Activated CD8-positive, alpha-beta memory T cell treated with anti-CD3 and anti-CD28 coated beads, Interleukin-2, amount 50 U/mL, for 4 hours (primary cell): ENCODE measurements around the gene ADCY6.

Source experiments
- DNase-seq: peaks from one replicate; pipeline ENCODE4 v3.0.0-alpha.2; 2020

Gene ADCY6

DNA sequence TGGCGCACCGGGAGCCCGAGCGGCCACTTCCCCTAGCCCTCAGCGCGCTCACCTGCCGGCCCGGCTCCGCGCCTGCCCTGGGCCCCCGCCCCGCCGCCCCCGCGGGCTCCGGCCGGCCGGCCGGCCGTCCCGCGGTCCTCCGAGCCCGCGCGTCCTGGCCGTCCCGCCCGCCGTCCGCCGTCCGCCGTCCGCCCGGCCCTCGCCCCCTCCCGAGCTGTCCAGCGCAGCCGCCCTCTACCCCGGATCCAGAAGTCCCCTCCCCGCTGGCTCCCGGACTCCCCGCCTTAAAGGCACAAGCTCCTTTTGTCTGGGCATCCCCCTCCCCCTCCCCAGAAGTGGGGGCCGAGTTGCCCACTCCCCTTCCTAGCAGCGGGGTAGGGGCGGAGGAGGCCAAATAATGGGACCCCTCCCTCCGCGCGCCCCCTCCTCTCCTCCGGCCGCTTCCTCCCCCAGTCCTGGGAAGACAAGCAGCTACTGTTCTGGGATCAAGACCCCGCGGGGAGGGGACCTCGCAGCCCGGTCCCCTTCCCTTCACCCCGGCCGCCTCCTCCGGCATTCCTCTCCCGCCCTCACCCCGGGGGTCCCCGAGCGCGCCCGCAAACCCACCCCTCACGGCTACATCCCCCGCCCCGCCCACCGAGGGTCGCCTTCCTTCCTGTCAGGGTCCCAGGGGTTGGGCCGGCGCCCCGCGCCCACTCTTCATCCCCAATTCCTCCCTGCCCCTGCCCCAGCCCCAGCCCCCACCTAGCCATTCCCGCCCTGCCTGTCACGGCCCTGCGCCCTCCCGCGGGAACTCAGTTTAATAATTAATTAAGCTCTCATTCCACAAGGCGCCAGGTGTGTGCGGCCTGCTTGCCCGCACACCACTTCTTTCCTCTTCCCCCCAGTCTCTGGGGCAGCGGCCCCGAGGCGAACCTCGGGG is at the start of gene ADCY6:
Gene ADCY6 (minus strand): TSS at position 236 of the 922 bp plus-strand sequence. CDS start 5,655 bp downstream, outside the sequence.
- DNase-seq = no peak

GRCh38 chr12:48838048-48838447 is 49.2 kb upstream of the ADCY6 start:
- no peak for DNase-seq

DNA sequence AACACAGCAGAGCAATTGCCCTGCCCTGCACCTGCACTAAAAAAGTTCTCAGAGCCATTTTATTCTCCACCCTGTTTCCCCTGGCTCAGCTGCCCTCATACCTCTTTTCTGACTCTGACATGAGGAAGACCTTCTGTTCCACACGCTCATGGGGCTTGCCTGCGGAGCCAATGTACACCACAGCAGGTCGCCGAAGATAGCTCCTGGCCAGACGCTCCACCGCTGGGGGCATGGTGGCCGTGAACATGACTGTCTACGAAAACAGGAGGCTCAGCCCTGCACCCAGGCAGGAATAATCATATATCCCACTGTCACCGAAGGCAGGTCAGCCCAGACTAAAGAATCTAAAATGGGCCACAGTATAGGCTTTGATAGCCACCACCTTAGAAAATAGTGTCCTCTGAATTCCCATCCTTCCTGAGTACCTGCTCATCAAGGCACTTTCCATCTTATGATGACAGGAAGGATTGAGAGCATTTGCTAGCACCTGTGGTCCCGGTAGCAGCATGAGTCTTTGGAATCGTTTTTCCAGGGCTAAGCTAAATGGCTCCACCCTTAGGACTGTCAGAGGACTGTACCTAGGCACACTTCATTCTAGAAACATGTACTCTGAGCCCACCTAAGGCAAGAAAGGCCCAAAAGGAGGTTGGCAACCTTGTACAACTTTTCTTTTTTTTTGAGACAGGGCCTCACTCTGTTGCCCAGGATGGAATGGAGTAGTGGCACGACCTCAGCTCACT is 43.6 kb upstream of the ADCY6 start:
- DNase-seq = no peak

GRCh38 chr12:48831257-48831656 is 42.4 kb upstream of the ADCY6 start:
- DNase-seq = no peak

DNA sequence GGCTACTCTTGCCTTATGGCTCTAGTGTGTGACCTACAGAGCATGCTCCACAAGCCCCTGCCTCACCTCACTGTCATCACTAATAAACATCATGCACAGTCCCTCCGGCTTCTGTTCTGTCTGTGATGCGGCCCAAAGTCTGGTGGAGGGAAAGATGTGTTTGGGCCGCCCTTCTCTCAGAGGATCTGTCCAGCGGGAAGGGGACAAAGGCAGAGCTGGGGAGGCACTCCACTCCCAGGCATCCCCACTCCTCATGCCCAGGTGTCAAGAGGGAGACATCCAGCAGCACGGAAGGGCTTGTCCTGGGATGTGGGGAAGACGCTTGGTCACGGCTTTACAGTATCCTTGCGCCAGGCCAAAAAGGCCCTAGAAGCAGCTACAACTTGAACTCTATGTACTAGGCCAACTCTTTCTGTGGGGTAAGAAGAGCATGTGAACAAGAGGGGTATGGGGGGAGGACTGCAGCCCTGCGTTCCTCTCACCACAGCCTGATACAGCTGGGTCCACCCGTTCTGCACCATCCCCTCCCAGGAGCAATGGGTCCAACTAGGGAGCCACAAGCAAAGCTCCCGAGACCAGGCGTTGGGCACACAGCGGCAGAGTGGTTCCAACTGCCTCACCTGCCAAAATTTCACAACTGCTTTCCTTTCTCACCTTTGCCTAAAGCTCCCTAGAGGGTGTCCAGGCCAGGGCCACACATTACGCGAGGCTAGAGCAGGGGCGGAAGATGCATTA is 40.1 kb upstream of the ADCY6 start:
- DNase-seq = no peak

GRCh38 chr12:48828293-48828692 is 39.4 kb upstream of the ADCY6 start:
- no peak for DNase-seq

DNA sequence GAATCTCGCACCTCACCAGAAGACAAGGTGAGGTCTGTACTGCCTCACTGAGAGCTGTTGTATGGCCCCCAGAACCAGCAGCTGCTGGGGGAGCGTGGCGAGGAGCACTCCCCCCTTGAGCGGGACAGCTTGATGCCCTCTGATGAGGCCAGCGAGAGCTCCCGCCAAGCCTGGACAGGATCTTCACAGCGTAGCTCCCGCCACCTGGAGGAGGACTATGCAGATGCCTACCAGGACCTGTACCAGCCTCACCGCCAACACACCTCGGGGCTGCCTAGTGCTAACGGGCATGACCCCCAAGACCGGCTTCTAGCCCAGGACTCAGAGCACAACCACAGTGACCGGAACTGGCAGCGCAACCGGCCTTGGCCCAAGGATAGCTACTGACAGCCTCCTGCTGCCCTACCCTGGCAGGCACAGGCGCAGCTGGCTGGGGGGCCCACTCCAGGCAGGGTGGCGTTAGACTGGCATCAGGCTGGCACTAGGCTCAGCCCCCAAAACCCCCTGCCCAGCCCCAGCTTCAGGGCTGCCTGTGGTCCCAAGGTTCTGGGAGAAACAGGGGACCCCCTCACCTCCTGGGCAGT is 38.7 kb upstream of the ADCY6 start:
- no peak for DNase-seq

- DNase-seq = no peak
These were observed 38.1 kb upstream of the ADCY6 start for GRCh38 chr12:48827026-48827425.

- DNase-seq = no peak
These were observed 37.4 kb upstream of the ADCY6 start for GRCh38 chr12:48826209-48826855.

DNA sequence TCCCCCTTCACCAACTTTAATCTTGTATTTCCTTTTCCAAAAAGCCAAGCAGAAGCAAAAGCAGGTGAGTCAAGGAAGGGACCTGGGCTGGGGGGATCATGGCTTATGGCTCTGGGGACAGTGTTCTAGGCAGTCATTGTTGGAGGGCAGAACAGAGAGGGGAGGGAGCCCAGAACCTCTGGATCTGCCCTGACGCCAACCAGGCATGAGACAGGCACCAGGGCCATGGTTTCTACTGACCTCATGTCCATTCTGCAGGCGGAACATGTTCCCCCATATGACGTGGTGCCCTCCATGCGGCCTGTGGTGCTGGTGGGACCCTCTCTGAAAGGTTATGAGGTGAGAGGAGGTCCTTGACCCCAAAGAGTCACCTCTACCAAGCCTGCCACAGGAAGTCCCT is 36.0 kb upstream of the ADCY6 start:
- DNase-seq = no peak

- DNase-seq = no peak
These were observed 35.2 kb upstream of the ADCY6 start for GRCh38 chr12:48824112-48824511.

- no peak for DNase-seq
These were observed 34.4 kb upstream of the ADCY6 start for GRCh38 chr12:48823281-48823680.

DNA sequence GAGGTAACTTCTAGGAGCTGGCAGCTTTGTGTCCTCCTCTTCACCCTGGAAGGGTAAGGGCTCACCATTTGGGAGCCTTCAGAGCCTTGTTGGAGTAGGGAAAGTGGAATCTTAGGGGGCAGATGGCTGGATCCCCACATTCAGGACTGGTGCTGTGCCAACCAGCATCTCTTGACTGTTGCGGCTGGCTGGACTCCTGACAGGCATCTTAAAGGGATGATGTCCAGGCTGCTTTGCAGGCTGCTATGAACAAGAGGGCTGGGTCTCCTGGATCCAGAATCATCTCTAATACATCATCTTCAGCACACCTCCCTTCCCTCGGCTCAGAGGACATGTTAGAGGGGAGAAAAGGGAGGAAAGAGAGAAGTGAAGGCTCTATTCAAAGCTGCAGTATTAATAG is 33.8 kb upstream of the ADCY6 start:
- no peak for DNase-seq

DNA sequence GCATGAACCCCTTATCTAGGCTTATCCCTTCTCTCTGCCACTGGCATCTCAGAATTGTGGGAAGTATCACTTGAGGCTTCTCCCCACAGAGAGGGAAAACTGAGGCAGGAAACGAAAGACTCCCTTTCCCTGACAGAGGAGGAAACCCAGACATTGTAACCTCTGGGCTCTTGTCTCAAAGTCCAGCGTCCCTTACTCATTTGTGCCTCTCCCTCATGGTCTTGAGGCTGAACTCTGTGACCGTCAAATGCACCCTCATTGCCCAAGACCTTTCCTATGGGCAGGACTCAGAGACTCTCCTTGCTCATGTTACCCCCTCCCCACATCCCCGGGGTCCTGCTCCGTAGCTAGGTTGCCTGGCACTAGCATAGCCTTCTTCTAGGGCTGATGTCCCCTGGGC is 33.2 kb upstream of the ADCY6 start:
- no peak for DNase-seq

DNA sequence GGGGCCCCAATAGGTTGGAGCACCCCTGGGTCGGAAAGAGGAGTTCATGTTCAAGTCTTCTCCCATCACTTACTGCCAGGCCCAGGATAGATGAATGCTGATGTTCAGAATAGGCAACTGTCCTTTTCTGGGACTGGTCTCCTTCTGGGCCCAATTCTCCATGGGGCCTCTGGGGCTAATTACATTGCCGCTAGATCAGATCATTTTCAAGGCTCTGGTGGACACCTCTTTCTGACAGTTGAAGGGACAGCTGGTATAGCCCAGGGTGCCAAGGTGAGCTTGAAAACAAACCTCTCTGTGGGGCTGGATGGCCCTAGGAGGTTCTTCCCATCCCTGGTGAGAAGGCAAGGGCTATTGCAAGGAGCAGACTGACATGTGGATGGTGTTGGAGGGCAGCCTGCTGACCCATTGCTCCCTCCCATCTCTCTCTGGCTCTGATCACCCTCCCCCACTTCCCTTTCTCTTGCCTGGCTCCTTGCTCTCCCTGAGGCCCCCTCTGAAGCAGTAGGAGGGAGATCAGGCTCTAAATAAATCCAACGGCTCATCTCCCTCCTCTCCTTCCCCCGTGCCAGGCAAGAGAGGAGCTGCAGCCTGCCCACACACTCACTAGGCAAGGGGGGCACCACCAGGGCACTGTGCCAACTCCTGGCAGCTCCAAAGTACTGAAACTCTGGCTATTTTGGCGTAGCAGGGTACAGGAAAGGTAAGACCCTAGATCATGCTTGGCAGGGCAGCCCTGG is 31.3 kb upstream of the ADCY6 start:
- DNase-seq = no peak

DNA sequence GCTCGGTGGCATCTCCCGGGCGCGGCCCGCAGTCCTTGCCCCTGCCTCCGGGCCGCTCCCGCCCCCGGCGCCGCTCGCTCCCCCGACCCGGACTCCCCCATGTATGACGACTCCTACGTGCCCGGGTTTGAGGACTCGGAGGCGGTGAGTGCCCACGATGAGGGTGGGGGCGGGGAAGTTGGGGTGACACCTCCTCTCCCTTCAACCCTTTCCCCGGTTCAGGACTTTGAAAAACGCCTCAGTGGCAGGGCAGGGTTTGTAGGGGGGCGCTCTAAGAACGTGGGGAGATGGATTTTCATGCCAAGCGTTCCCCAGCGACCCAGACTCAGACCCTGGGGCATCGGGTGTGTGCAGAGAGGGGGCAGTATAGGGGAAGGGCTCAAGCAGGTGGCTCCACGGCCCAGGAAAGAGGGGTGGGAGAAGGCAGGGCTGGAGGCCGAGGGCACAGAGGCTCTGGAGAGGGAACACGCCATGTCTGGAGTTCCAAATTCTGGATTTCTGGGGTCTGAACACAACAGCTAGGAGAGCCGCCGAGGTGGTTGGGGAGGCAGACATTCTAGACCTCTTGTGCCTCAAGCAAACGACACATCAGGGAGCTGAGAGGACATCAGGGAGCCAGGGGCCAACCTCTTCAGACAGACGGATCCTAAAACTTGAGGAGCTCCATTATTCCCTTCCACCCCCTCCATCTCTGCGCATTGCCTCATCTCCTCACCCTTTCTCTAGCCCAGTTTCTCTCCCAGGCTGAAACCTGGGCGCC is 30.1 kb upstream of the ADCY6 start:
- DNase-seq = peak; percentile 51

DNA sequence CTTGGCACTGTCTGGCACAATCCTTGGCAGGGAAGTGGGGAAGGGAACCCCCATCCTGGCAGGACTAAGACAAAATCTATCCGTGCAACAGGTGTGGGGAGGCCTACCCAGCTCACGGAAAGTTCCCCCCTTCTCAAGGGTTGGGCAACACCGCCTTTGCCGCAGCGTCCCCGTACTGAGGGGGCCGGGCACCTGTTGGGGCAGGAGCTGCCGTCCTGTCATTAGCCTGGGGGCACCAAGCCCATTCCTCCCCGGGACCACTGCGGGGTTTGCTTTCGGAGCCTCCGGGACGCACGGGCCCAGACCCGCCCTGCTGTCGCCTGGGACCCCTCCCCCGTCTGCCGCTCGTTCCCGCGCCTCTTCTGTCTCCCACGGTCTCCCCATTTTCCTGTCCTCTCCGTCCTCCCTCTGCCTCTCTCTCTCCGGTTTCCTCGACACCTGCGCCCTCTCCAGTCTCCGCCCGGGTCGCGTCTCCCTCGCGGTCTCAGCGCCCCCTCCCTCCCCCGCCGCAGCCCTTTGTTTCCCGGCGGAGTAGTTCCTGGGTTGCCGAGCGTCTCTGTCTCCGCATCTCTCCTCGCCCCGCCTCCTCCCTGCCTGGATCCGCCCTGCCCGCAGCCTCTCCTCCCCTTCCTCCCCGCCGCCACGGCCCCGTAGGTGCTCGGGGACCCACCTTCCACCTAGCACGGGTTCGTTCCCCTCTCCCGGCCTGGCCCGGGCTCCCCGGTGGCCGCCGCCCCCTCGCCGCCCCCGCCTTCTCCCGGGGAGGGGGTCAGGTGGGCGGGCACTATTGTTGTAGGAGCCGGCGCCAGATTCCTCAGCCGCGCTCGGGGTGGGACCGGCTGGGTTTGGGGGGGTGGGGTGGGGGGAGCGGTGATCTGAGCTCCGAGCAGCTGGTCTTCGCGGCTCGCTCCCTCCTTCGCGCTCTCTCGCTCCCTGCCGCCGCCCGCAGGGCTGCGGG is 29.3 kb upstream of the ADCY6 start, which contains the start of gene CACNB3:
Gene CACNB3 (plus strand): TSS at position 624 of the 958 bp plus-strand sequence. CDS start 434 bp downstream, outside the sequence.
- peak; percentile 79 for DNase-seq

- DNase-seq = no peak
These were observed 27.4 kb upstream of the ADCY6 start for GRCh38 chr12:48816143-48816854.
